Measurements from ENCODE around the gene TRUB1. TPM values are rescaled to one million over a fixed set of nuclear protein-coding genes. Genes with fewer than 3 reads are reported as not detected.

The TRUB1 gene
- total RNA-seq, 4 donors from 2014 or later = 8.6 to 11.6 (median 10.0) TPM

- no peak for DNase-seq (ENCODE audit: extremely low spot score)
- Histone ChIP-seq H3K9me3 (no peaks in the 10 kb centered on the region), H3K27me3 (no peaks in the 10 kb centered on the region), H3K4me3 (no peak overlapping the region), H3K4me1 (peaks cover 0 to 4% (median 1%) of the 10 kb centered on the region in 4 donors), H3K27ac (replicated peaks in 1 of 4) (no peak overlapping the region), H3K36me3 (peaks cover 0 to 34% (median 0%) of the 10 kb centered on the region in 4 donors)
- WGBS = 90% methylated on average over 2 of the region's 2 CpGs
- TF ChIP-seq POLR2A (IDR thresholded peaks at IDR 0.05; ENCODE audit: low read depth) (no peak), EP300 (IDR thresholded peaks at IDR 0.05) (no peak), POLR2AphosphoS5 (IDR thresholded peaks at IDR 0.05) (no peak), CTCF (IDR thresholded peaks at IDR 0.05) (no peak)
- intact Hi-C loops (cut with DNase I) = no loop called here
Observed at GRCh38 chr10:114956466-114956865, 18.5 kb downstream of the TRUB1 start.

DNA sequence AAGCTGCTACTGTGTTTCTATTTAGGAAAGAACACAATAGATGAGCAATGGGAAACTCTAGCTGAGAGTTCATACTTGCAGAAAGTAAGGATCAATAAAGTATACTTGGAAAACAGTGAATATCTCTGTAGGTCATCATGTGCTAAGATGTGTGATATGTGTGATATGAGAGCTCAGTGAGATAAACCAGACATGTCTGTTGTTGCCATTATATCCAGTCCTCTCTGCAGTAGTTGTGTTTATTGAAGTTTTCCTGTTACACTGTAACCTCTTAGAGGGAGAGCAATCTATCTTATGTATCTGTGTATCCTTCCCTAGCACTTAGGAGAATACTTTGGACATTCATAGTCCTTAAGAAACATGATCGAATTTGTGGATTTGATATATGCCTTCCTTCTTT, 19.1 kb downstream of the TRUB1 start:
- Histone ChIP-seq H3K36me3 (peaks cover 0 to 28% (median 0%) of the 10 kb centered on the region in 4 donors), H3K4me1 (peaks cover 0 to 4% (median 3%) of the 10 kb centered on the region in 4 donors), H3K9me3 (no peaks in the 10 kb centered on the region), H3K27ac (replicated peaks in 1 of 4) (no peak overlapping the region), H3K4me3 (no peak overlapping the region), H3K27me3 (no peaks in the 10 kb centered on the region)
- TF ChIP-seq CTCF (IDR thresholded peaks at IDR 0.05) = no peak
- no peak for TF ChIP-seq EP300 (IDR thresholded peaks at IDR 0.05)
- no peak for TF ChIP-seq POLR2A (IDR thresholded peaks at IDR 0.05; ENCODE audit: low read depth)
- TF ChIP-seq POLR2AphosphoS5 (IDR thresholded peaks at IDR 0.05) = no peak
- 58% methylated on average over 1 of the region's 1 CpG for WGBS
- intact Hi-C loops (cut with DNase I) = no loop called here
- DNase-seq (ENCODE audit: extremely low spot score) = no peak

DNA sequence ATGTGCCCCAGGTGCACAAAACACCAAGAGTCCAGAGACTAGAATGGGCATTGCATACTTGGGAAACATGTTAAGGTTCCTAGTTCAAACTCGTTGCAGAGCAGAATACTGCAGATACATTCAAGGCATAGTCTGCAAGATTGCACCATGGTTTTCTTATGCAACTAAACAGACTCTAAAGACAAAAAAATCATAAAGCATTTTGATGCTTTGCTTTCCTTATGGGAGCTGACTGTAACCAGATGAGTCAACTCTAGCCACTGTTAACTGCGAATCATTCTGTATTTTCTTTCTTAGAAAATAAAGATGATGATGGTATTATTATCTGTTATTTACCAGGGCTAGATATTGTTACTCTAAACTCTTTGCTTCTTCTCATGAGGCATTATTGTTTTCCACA, 19.7 kb downstream of the TRUB1 start:
- intact Hi-C loops (cut with DNase I) = no loop called here

GRCh38 chr10:114962441-114962840, 24.4 kb downstream of the TRUB1 start:
- peaks cover 0 to 5% (median 4%) of the 10 kb centered on the region in 4 donors for H3K4me1 ChIP-seq
- 82% methylated on average over 2 of the region's 2 CpGs for whole genome bisulfite sequencing
- H3K27ac ChIP-seq (replicated peaks in 1 of 4) = no peak overlapping the region
- H3K36me3 ChIP-seq = peaks cover 0 to 32% (median 0%) of the 10 kb centered on the region in 4 donors
- TF ChIP-seq CTCF (IDR thresholded peaks at IDR 0.05) = no peak
- no peak for TF ChIP-seq POLR2A (IDR thresholded peaks at IDR 0.05; ENCODE audit: low read depth)
- TF ChIP-seq POLR2AphosphoS5 (IDR thresholded peaks at IDR 0.05) = no peak
- no peak for TF ChIP-seq EP300 (IDR thresholded peaks at IDR 0.05)
- H3K9me3 ChIP-seq = no peaks in the 10 kb centered on the region
- no peaks in the 10 kb centered on the region for H3K27me3 ChIP-seq
- no peak for DNase-seq (ENCODE audit: extremely low spot score)
- H3K4me3 ChIP-seq = no peak overlapping the region
- intact Hi-C loops (cut with DNase I) = no loop called here

More for the DNA sequence above, 19.7 kb downstream of the TRUB1 start:
- no peaks in the 10 kb centered on the region for H3K9me3 ChIP-seq
- no peak overlapping the region for H3K4me3 ChIP-seq
- H3K27me3 ChIP-seq = no peaks in the 10 kb centered on the region
- peaks cover 0 to 31% (median 0%) of the 10 kb centered on the region in 4 donors for H3K36me3 ChIP-seq
- no peak overlapping the region for H3K27ac ChIP-seq (replicated peaks in 1 of 4)
- no peak for DNase-seq (ENCODE audit: extremely low spot score)
- 83% methylated on average over 2 of the region's 2 CpGs for WGBS
- H3K4me1 ChIP-seq = peaks cover 0 to 5% (median 3%) of the 10 kb centered on the region in 4 donors
- TF ChIP-seq CTCF (IDR thresholded peaks at IDR 0.05) = no peak
- TF ChIP-seq POLR2A (IDR thresholded peaks at IDR 0.05; ENCODE audit: low read depth) = no peak
- no peak for TF ChIP-seq POLR2AphosphoS5 (IDR thresholded peaks at IDR 0.05)
- no peak for TF ChIP-seq EP300 (IDR thresholded peaks at IDR 0.05)

DNA sequence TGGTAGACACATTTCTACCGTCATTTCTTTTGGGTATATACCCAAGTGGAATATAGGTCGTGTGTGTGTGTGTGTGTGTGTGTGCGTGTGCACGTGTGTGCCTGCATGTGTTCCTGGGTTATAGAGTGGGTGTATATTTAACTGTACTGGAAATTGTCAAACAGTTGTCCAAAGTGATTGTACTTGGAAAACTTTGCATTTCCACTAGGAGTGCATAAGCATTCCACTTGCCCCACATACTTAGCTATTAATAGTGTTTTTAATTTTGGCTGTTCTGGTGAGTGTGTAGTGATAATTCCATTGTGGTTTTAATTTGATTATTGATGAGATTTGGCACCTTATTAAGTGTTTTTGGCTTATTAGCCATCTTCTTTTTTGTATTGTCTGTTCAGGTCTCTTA, 25.9 kb downstream of the TRUB1 start:
- H3K4me1 ChIP-seq = peaks cover 0 to 5% (median 4%) of the 10 kb centered on the region in 4 donors
- no peaks in the 10 kb centered on the region for H3K27me3 ChIP-seq
- no peaks in the 10 kb centered on the region for H3K9me3 ChIP-seq
- WGBS = 91% methylated on average over 4 of the region's 4 CpGs
- peaks cover 0 to 32% (median 0%) of the 10 kb centered on the region in 4 donors for H3K36me3 ChIP-seq
- no peak overlapping the region for H3K27ac ChIP-seq (replicated peaks in 1 of 4)
- no peak overlapping the region for H3K4me3 ChIP-seq
- no peak for DNase-seq (ENCODE audit: extremely low spot score)
- TF ChIP-seq POLR2AphosphoS5 (IDR thresholded peaks at IDR 0.05) = no peak
- intact Hi-C loops (cut with DNase I) = no loop called here

All from esophagus muscularis mucosa (tissue), 4 donors.